ENCODE measurements around the gene CAPN8. TPM values are rescaled to one million over a fixed set of nuclear protein-coding genes. Genes with fewer than 3 reads are reported as not detected.

Gene CAPN8
- total RNA-seq, 1 experiment from 2014 or later, result 0.28 TPM

DNA sequence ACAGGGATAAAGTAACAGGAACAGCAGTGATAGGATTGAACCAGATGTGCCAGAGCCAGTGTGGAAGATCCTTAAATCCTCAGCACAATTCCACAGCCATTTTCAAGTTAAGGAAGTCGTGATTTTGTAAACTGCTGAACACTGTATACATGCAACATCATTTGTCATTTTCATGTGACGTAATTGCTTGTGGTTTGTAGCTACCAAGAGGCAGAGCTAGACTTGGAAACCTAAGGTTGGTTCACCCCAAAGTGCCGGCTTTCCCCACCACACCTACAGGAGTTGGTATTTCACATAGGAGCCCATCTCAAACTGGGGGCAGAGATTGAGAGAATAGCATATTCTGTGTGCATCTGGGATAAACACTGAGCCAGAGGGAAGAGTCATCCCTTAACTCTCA lies 113.9 kb downstream of the CAPN8 start:
- Mint-ChIP-seq H3K27ac (no peak overlapping the region), H3K4me1 (peaks cover 7% of the 10 kb centered on the region), H3K27me3 (ENCODE audit: low read depth) (no peaks in the 10 kb centered on the region), H3K4me3 (no peak overlapping the region), H3K9me3 (peaks cover 4% of the 10 kb centered on the region; the same call in 1 of the 2 replicates), H3K36me3 (no peaks in the 10 kb centered on the region)
- ATAC-seq, result no peak
- DNase-seq (ENCODE audit: low spot score), result no peak
- ChIA-PET POLR2A (no interaction called here), CTCF (interaction anchor here (2.1 kb wide), 1 partner anchor 132 kb away, joined by 6 read pairs; no protein-coding TSS in a partner anchor)
- TF ChIP-seq OVOL2 (CRISPR knock-in tag; IDR thresholded peaks at IDR 0.05; ENCODE audit: borderline replicate concordance) (no peak), ZNF263 (CRISPR knock-in tag; IDR thresholded peaks at IDR 0.05; ENCODE audit: low read depth) (no peak), NR2C2 (CRISPR knock-in tag; IDR thresholded peaks at IDR 0.05) (no peak), GTF2I (CRISPR knock-in tag; conservative IDR thresholded peaks at IDR 0.05) (no peak), PRRX2 (CRISPR knock-in tag; IDR thresholded peaks at IDR 0.05) (no peak), ZNF121 (CRISPR knock-in tag; IDR thresholded peaks at IDR 0.05) (no peak), CREM (CRISPR knock-in tag; IDR thresholded peaks at IDR 0.05) (no peak)
- TF ChIP-seq, protein P1, sequence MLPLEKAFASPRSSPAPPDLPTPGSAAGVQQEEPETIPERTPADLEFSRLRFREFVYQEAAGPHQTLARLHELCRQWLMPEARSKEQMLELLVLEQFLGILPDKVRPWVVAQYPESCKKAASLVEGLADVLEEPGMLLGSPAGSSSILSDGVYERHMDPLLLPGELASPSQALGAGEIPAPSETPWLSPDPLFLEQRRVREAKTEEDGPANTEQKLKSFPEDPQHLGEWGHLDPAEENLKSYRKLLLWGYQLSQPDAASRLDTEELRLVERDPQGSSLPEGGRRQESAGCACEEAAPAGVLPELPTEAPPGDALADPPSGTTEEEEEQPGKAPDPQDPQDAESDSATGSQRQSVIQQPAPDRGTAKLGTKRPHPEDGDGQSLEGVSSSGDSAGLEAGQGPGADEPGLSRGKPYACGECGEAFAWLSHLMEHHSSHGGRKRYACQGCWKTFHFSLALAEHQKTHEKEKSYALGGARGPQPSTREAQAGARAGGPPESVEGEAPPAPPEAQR (CRISPR knock-in tag; IDR thresholded peaks at IDR 0.05), result no peak
- TF ChIP-seq, protein P2, sequence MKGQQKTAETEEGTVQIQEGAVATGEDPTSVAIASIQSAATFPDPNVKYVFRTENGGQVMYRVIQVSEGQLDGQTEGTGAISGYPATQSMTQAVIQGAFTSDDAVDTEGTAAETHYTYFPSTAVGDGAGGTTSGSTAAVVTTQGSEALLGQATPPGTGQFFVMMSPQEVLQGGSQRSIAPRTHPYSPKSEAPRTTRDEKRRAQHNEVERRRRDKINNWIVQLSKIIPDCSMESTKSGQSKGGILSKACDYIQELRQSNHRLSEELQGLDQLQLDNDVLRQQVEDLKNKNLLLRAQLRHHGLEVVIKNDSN (CRISPR knock-in tag; IDR thresholded peaks at IDR 0.05), result no peak
- TF ChIP-seq, protein P3, sequence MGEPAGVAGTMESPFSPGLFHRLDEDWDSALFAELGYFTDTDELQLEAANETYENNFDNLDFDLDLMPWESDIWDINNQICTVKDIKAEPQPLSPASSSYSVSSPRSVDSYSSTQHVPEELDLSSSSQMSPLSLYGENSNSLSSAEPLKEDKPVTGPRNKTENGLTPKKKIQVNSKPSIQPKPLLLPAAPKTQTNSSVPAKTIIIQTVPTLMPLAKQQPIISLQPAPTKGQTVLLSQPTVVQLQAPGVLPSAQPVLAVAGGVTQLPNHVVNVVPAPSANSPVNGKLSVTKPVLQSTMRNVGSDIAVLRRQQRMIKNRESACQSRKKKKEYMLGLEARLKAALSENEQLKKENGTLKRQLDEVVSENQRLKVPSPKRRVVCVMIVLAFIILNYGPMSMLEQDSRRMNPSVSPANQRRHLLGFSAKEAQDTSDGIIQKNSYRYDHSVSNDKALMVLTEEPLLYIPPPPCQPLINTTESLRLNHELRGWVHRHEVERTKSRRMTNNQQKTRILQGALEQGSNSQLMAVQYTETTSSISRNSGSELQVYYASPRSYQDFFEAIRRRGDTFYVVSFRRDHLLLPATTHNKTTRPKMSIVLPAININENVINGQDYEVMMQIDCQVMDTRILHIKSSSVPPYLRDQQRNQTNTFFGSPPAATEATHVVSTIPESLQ (CRISPR knock-in tag; IDR thresholded peaks at IDR 0.05), result no peak
- TF ChIP-seq, protein P4, sequence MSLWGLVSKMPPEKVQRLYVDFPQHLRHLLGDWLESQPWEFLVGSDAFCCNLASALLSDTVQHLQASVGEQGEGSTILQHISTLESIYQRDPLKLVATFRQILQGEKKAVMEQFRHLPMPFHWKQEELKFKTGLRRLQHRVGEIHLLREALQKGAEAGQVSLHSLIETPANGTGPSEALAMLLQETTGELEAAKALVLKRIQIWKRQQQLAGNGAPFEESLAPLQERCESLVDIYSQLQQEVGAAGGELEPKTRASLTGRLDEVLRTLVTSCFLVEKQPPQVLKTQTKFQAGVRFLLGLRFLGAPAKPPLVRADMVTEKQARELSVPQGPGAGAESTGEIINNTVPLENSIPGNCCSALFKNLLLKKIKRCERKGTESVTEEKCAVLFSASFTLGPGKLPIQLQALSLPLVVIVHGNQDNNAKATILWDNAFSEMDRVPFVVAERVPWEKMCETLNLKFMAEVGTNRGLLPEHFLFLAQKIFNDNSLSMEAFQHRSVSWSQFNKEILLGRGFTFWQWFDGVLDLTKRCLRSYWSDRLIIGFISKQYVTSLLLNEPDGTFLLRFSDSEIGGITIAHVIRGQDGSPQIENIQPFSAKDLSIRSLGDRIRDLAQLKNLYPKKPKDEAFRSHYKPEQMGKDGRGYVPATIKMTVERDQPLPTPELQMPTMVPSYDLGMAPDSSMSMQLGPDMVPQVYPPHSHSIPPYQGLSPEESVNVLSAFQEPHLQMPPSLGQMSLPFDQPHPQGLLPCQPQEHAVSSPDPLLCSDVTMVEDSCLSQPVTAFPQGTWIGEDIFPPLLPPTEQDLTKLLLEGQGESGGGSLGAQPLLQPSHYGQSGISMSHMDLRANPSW (CRISPR knock-in tag; conservative IDR thresholded peaks at IDR 0.05; ENCODE audit: low read depth), result no peak
- TF ChIP-seq, protein P5, sequence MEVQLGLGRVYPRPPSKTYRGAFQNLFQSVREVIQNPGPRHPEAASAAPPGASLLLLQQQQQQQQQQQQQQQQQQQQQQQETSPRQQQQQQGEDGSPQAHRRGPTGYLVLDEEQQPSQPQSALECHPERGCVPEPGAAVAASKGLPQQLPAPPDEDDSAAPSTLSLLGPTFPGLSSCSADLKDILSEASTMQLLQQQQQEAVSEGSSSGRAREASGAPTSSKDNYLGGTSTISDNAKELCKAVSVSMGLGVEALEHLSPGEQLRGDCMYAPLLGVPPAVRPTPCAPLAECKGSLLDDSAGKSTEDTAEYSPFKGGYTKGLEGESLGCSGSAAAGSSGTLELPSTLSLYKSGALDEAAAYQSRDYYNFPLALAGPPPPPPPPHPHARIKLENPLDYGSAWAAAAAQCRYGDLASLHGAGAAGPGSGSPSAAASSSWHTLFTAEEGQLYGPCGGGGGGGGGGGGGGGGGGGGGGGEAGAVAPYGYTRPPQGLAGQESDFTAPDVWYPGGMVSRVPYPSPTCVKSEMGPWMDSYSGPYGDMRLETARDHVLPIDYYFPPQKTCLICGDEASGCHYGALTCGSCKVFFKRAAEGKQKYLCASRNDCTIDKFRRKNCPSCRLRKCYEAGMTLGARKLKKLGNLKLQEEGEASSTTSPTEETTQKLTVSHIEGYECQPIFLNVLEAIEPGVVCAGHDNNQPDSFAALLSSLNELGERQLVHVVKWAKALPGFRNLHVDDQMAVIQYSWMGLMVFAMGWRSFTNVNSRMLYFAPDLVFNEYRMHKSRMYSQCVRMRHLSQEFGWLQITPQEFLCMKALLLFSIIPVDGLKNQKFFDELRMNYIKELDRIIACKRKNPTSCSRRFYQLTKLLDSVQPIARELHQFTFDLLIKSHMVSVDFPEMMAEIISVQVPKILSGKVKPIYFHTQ (CRISPR knock-in tag; IDR thresholded peaks at IDR 0.05), result no peak
- TF ChIP-seq, protein P6, sequence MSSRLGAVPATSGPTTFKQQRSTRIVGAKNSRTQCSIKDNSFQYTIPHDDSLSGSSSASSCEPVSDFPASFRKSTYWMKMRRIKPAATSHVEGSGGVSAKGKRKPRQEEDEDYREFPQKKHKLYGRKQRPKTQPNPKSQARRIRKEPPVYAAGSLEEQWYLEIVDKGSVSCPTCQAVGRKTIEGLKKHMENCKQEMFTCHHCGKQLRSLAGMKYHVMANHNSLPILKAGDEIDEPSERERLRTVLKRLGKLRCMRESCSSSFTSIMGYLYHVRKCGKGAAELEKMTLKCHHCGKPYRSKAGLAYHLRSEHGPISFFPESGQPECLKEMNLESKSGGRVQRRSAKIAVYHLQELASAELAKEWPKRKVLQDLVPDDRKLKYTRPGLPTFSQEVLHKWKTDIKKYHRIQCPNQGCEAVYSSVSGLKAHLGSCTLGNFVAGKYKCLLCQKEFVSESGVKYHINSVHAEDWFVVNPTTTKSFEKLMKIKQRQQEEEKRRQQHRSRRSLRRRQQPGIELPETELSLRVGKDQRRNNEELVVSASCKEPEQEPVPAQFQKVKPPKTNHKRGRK (CRISPR knock-in tag; IDR thresholded peaks at IDR 0.05; ENCODE audit: borderline replicate concordance), result no peak
- TF ChIP-seq, protein P7, sequence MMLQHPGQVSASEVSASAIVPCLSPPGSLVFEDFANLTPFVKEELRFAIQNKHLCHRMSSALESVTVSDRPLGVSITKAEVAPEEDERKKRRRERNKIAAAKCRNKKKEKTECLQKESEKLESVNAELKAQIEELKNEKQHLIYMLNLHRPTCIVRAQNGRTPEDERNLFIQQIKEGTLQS (CRISPR knock-in tag; conservative IDR thresholded peaks at IDR 0.05), result no peak
- TF ChIP-seq, protein P8, sequence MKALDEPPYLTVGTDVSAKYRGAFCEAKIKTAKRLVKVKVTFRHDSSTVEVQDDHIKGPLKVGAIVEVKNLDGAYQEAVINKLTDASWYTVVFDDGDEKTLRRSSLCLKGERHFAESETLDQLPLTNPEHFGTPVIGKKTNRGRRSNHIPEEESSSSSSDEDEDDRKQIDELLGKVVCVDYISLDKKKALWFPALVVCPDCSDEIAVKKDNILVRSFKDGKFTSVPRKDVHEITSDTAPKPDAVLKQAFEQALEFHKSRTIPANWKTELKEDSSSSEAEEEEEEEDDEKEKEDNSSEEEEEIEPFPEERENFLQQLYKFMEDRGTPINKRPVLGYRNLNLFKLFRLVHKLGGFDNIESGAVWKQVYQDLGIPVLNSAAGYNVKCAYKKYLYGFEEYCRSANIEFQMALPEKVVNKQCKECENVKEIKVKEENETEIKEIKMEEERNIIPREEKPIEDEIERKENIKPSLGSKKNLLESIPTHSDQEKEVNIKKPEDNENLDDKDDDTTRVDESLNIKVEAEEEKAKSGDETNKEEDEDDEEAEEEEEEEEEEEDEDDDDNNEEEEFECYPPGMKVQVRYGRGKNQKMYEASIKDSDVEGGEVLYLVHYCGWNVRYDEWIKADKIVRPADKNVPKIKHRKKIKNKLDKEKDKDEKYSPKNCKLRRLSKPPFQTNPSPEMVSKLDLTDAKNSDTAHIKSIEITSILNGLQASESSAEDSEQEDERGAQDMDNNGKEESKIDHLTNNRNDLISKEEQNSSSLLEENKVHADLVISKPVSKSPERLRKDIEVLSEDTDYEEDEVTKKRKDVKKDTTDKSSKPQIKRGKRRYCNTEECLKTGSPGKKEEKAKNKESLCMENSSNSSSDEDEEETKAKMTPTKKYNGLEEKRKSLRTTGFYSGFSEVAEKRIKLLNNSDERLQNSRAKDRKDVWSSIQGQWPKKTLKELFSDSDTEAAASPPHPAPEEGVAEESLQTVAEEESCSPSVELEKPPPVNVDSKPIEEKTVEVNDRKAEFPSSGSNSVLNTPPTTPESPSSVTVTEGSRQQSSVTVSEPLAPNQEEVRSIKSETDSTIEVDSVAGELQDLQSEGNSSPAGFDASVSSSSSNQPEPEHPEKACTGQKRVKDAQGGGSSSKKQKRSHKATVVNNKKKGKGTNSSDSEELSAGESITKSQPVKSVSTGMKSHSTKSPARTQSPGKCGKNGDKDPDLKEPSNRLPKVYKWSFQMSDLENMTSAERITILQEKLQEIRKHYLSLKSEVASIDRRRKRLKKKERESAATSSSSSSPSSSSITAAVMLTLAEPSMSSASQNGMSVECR (CRISPR knock-in tag; IDR thresholded peaks at IDR 0.05; ENCODE audit: borderline replicate concordance), result no peak
- TF ChIP-seq, protein P9, sequence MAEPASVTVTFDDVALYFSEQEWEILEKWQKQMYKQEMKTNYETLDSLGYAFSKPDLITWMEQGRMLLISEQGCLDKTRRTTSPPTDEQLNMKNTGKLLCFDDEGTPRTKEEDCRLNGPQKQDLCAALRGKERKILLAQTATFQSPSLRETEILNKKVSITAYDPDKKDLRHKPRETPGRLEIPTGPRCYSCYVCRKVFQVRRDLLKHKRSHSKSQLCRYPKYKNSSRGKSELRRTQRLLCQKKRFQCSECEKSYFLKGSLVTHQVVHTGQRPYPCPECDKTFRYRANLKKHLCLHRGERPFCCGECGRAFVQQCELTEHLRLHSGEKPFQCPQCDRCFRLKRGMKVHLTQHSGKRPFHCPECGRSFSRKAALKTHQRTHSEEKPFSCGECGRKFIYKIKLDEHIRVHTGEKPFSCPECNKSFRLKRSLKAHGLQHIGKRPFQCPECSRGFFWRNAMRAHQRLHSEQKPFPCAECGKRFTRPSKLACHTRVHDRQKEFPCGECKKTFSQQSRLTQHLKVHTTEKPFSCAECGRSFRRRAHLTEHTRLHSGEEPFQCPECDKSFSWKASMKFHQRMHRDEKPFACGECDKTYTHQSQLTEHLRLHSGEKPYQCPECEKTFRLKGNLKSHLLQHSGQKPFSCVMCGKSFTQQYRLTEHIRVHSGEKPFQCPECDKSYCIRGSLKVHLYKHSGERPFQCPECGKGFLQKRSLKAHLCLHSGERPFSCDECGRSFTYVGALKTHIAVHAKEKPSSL (CRISPR knock-in tag; conservative IDR thresholded peaks at IDR 0.05), result no peak
